Measurements from ENCODE around the gene SLCO1B3.

GRCh38 chr12:20798554-20798953, 12.0 kb upstream of the SLCO1B3 start:
- TF ChIP-seq CTCF (IDR thresholded peaks at IDR 0.05; ENCODE audit: low read depth, low read length, missing input control) (peak; percentile 65), FOXA2 (IDR thresholded peaks at IDR 0.05) (no peak), RAD21 (IDR thresholded peaks at IDR 0.05) (peak; percentile 92 to 93), HNF4G (IDR thresholded peaks at IDR 0.05) (no peak), RXRA (IDR thresholded peaks at IDR 0.05) (peak in 1 of 2 donors; percentile 10), EGR1 (IDR thresholded peaks at IDR 0.05; ENCODE audit: low read depth in 2 of 2) (no peak), TAF1 (conservative IDR thresholded peaks at IDR 0.05) (no peak)
- TF ChIP-seq, protein P1, sequence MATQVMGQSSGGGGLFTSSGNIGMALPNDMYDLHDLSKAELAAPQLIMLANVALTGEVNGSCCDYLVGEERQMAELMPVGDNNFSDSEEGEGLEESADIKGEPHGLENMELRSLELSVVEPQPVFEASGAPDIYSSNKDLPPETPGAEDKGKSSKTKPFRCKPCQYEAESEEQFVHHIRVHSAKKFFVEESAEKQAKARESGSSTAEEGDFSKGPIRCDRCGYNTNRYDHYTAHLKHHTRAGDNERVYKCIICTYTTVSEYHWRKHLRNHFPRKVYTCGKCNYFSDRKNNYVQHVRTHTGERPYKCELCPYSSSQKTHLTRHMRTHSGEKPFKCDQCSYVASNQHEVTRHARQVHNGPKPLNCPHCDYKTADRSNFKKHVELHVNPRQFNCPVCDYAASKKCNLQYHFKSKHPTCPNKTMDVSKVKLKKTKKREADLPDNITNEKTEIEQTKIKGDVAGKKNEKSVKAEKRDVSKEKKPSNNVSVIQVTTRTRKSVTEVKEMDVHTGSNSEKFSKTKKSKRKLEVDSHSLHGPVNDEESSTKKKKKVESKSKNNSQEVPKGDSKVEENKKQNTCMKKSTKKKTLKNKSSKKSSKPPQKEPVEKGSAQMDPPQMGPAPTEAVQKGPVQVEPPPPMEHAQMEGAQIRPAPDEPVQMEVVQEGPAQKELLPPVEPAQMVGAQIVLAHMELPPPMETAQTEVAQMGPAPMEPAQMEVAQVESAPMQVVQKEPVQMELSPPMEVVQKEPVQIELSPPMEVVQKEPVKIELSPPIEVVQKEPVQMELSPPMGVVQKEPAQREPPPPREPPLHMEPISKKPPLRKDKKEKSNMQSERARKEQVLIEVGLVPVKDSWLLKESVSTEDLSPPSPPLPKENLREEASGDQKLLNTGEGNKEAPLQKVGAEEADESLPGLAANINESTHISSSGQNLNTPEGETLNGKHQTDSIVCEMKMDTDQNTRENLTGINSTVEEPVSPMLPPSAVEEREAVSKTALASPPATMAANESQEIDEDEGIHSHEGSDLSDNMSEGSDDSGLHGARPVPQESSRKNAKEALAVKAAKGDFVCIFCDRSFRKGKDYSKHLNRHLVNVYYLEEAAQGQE (IDR thresholded peaks at IDR 0.05): no peak
